GM18508 (cell line): ENCODE results near the gene B4GALT1.
"Not testable (repeated sequence)": the region's sequence is repeated elsewhere in the genome, so short reads cannot be mapped to it uniquely, and the experiment has no call there.

ENCODE experiments used
- ATAC-seq: cut with Tn5 transposase; IDR thresholded peaks from one replicate; pipeline ENCODE4 v1.9.1; 2021; ENCODE audit warnings: moderate number of reproducible peaks; ENCODE audit not compliant: insufficient read depth, unreplicated experiment

Gene B4GALT1

DNA sequence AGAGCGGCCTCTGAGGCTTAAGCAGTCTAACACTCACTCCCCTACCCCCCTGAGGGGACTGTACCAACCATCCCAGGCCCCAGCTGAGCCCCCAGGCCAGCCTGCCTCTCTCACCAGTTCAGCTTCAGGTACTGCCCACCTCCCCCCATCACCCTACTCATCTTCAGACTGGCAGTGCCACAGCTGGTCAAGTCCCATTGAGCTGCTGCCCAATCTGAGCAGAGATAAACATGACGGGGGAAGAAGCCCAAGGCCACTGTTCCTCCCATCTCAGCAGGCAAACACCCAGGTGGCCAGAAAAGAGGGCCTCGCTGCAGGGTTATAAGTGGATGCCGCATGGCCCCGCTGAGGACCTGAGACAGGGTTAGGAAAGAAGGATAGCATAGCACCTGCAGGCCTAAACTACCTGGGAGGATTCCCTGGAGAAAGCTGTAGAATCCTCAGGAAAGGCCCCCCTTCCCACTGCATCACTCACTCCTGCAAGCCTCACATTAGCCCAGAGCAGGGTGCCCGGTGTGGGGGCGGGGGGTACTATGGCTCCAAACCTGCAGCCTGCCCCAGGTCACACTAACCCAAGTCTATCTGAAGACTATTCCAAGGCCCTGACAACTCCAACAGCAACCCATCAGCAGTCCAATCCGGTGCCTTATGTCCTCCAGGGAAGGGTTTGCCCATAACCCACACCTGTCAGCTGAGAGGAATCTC, 3.6 kb downstream of the B4GALT1 start:
- no peak for ATAC-seq

DNA sequence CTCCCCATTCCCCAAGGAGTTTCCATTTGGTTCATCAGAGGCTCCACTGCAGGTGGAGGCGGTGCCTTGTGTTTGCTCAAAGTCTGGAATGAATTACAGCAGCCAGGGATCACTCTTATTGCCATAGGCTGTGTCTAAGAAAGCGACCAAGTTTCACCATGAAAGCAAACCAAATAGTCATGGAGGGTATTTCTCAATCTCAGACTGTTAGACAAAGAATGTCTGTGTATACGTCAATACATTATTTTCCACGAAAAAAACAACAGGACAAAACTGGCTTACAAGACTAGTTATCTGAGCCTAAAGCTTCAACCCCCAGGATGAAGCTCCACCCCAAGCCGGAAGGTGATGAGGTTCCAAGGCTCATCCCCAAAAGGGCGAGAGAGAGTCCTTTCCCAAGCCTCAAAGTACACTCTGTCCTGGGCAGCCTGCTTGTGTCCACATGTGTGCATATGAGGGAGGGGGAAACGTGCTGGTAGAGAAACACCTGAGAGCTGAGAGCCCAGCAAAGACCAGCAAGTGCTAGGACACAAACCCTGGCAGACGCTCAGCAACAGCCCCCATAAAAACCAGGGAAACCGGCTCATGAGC, 4.3 kb downstream of the B4GALT1 start:
- no peak for ATAC-seq

DNA sequence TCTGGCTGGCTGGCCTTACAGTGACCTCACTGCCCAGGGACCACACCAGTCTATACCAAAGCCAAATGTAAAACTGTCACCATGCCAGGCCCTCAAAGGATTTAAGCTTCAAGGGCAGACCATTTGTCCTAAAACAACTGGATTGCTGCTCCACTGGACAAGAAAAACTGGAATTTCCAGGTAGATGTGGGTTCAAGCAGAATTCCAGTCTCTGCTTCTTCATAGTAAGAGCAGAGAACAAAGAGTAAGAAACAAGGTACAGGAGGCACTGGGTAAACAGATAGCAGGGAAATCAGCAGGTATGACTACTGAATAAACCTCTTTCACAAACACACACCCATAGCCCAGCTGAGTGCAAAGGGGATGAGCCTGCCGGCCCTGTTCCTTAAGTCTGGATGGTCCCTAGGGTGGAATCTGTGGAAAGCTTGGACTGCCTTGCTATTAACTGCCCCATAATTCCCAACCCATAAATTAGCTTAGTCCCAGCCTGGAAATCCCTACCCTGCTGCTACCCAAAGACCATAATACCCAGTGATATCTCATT, 5.5 kb downstream of the B4GALT1 start:
- no peak for ATAC-seq

DNA sequence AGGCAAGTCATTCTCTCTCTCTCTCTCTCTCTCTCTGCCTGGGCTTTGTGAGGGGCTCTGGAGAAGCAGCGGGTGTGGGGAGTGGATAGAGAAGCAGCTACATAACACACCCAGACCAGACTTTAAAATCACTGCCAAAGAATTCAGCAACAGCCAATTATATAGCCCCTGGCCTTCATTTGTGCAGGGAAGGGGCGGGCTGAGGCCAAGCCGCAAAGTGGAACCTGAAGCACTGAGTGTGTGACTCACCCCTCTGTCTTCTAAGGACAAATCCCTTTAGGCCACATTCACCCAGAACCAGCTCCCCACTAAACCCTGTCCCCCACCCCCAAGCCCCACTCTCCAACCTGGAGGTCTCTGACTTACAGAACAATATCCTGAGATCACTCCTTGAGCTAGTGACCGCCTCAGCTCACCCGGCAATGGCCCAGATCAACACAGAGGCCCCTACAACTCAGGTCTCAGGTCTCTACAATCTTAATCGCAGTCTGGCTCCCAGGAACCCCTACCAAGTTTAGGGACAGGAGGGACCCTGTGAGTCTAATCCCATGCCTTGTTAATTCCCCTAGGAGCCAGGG, 6.0 kb downstream of the B4GALT1 start:
- no peak for ATAC-seq

DNA sequence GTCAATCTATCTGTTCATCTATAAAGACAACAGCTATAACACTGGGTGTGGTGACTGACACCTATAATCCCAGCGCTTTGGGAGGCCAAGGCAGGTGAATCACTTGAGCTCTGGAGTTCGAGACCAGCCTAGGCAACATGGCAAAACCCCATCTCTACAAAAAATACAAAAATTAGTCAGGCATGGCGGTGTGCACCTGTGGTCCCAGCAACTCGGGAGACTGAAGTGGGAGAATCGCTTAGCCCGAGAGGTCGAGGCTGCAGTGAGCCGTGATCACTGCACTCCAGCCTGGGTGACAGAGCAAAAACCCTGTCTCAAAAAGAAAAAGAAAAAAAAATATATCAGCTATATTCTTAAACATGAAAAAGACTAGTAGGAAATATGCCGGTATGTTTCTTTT, 6.7 kb downstream of the B4GALT1 start:
- ATAC-seq: not testable (repeated sequence)

DNA sequence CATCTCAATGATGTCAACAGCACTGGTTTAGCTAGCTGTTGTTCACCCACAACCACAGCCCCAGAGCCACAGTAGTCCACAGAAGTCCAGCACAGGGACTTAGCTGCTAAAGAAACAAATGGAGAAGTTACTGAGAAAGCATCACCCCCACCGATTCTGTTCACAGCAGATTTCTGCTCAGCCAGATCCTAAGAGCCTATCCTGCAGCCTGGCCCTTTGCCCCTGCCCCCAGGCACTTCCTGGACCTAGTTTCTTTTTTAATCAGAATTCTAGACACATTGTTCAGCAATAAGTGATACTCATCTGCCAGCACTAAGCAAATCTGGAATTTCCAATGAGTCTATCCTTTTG, 7.4 kb downstream of the B4GALT1 start:
- ATAC-seq: peak; percentile 27

DNA sequence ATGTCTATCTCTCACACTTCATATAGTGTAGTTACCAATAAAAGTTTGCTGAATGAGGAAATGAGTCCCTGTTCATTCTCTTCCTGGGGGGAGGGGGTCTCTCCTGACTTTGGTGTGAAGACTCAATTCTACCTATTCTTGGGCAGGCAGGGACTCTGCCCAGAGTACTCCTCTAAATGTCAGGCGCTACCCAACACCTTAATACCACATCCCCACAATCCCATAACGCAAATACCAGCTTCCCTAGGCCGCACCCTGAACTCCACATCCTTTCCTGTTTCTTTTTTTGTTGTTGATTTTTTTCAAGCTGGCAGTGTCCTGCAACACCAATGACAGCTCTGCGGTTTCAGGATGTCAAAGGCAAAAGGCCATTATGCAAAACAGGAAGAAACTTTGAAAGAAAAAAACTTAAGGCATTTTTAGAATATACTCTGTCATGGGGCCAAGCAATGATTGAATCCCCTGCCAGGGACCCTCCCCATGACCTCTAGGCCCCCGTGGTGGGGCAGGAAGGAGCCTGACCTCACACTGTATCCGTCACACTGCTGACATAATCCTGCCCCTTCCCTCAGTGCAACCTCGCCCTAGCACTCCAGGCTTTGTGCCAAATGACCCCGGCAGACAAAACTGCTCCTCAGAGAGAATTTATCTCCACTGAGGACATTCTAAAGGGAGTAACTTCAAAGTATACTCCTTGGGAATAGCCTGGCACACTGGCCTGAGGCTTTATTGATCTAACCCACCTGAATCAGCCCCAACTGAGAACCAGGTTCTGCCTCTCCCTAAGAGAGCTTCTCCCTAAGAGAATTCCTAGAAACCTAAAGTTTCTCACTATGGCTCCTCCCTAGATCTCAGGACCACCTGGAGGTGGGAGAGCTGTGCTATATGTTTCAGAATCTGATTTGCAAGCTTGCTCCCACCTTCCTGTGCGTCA, 8.0 kb downstream of the B4GALT1 start:
- ATAC-seq: peak; percentile 25

DNA sequence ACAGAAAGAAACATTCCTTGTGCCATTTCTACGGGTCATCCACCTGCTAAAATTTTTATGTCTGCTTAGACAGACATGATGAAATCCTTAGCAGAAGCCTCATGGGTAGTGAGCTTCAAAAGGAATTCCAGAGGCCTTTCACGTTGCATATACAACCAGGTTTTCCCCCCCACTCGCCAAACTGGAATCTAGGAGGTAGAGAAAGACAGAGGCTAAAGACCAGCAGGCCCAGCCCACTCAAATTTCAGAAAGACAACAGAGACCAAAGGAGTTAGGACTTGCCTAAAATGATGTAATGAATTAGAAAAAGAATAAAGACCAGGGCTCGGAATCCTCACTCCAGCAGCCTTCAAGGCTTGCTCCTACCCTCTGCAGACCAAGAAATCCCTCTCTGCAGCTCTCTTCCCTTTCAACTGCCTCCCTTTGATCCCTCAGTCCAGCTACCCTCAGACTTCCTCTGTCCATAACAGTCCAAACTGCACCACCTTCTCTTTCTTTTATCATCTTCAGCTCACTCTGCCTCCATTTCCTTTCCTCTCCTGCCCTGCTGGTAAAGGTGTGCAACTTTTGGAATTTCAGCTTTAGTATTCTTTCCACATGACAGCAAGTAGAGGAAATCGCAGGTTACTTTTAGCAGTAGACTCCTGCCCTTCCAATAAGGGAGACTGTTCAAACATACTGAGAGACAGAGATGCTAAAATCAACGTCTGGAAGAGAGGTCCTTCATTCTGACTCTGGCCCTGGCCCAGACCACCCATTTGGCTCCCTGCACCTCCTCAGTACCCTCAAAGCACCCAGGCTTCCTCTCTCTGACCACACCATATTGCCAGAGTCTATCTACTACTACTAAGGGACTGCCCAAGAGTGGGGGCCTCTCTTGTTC, 8.9 kb downstream of the B4GALT1 start:
- ATAC-seq: no peak

DNA sequence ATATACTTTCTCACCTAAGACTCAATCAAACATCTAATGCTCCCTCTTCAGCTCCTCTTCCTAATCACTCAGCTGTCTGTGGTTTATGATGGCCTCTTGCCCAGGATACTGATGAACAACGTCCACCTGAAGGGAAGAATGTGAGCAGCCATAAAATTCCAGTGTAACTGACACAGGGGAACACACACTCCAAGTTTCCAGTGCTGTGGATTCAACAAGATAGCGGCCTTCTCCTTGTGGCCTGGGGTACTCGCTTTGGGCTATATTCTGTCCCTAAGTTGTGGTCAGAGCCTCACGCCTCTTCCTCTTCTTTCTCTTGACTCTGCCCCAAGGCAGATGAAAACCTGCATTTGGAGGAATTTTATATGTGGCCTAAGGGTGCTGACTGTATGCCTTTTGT, 11.7 kb downstream of the B4GALT1 start:
- no peak for ATAC-seq

DNA sequence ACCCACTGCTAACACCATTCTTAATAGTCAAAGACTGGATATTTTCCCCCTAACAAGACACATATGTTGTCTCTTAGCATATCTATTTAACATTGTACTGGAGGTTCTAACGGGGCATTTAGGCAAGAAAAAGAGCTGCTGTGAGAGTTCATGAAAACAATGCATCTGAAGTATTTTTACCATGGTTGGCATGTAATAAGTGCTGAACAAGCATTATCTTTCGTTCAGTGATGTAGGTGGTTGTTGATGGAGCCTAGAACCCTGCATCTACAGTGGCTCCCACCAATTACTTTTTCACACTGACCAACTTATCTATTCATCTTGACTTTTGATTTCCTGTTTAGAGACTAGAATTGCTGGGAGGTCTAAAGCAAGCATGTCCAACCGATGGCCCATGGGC, 12.8 kb downstream of the B4GALT1 start:
- ATAC-seq: no peak

DNA sequence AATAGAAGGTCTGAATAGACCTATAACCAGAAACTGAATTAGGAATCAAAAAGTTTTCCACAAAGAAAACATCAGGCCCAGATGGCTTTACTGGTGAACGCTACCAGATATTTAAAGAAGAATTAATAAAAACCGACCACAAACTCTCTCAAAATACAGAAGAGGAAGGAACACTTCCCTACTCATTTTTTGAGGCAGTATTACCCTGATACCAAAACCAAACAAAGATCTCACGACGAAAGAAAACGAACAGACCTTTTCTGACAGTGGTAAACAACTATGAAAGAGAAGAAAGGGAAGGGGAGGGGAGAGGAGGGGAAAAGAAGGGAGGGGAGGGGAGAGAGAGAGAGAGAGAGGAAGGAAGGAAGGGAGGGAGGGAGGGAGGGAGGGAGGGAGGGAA, 13.5 kb downstream of the B4GALT1 start:
- ATAC-seq: no peak

DNA sequence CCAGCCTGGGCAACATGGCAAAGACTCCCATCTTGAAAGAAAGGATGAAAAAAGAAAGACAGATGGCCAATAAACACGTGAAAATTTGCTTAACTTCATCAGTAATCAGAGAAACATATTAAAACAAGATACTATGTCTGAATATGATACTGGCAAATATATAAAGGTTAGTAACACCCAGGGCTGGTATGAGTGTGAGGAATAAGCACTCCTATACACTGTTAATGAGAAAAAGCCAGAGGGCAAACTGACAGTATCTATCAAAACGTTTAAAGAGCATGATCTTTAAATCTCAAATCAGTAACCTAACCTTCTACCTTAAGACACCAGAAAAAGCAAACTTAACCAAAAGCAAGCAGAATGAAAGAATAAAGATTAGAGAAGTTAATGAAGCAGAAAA, 14.1 kb downstream of the B4GALT1 start:
- no peak for ATAC-seq

DNA sequence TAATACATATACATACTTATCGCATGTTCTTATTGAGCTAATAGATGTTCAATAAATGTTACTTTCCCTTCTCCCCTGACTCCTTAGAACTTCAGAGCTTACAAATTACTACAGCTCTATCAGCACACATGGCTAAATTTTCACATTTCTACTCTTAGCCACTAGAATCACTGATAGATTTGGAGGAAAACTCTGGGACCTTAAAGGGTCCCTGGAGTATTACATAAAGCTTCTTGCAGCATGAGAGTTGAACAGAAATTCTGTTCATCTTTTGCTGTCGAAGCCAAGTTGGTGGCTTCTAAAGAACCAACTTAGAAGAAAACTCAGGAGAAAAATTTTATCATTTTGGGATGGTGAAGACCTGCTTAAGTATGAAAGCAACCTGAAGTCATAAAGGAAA, 15.5 kb downstream of the B4GALT1 start:
- no peak for ATAC-seq

DNA sequence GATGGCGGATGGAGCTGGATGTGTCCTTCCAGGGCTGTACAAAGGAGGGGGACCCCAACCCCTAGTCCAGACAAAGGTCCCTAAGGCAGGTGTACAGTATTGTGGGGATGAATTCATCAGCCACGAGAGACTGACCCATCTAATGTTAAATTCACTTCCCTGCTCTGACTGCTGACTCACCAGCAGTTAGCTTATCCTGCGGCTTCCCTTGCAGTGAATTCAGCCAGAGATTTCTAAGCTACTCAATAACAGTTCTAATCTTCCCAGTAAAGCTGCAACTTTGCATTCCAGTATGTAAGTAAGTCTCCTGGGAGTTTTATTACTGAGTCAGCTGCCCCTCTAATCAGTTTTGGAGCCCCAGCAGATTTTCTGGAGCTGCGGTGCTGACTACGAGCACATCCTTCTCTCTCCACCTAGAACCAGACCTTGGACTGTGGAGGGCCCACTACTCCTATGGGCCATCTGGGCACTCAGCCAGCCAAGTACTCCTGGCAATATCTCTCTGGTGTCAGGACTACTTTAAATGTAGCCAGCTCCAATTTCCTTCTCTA, 16.1 kb downstream of the B4GALT1 start:
- ATAC-seq: no peak

DNA sequence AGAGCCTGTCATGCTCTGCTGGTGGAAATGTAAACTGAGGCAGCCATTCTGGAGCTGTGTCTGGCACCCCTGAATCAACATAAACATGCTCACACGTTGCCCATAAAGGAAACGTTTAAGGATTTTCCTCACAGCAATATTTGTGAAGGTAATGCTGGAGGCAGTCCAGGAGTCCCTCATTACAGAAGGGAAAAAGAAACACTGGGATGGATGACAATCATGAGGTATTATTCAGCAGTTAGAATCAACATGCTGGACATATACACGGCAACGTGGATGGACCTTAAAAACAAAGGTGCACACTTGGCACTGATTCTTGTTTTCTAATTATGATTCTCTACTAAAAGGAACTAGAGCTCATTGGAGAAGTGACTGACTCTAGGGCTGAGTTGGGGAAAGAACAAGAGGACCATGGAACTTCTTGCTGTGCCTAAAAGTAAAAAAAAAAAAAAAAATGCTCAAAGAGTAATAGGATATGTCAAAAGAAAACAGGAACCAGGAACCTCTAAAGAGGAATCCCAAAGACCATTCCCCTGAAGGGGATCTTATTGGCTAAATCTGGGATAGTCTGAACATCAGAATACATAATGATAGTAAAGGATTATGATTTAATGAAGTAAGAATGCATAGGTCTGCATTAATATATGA, 18.6 kb downstream of the B4GALT1 start:
- ATAC-seq: no peak

DNA sequence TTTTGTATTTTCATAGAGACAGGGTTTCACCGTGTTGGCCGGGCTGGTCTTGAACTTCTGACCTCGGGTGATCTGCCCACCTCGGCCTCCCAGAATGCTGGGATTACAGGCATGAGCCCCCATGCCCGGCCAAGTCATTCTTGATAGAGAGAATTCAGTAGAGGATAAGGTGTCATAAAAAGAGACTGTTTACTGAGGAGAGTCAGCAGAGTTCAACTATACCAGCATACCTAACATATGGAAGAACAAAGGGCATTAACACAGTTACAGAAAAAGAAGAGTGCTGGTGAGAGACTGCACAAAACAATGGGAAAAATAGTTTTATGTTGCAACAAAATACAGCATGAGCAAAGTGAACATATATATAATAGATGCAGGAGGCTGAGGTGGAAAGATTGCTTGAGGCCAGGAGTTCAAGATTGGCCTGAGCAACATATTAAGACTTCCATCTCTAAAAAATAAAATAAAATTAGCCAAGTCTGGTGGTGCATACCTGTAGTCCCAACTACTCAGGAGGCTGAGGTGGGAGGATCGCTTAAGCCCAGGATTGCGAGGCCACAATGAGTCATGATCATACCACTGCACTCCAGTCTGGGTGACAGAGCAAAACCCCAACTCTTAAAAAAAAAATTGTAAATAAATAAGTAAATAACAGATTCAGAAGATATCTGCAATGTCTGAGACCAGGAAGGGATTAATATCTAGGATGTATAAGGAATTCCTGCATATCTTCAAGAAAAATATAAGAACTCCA, 19.5 kb downstream of the B4GALT1 start:
- no peak for ATAC-seq

DNA sequence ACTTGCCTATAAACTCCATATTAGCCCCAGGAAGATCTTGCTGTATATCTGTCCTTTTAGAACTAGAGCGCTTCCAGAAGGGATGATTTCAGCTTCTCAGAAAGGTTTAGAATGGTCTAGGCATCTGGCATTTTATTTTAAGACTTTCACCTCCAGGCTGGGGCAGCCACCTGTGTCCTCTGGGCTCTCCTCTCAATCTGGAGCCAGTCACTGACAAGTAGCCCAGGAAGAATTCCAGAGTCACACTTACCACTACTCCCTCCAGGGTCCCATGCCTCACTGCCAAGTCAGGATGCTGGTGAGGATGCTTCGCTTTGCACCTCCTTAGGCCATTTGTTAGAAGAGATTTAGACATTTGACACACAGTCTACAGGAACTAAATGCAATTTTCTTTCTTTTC, 20.8 kb downstream of the B4GALT1 start:
- ATAC-seq: no peak

DNA sequence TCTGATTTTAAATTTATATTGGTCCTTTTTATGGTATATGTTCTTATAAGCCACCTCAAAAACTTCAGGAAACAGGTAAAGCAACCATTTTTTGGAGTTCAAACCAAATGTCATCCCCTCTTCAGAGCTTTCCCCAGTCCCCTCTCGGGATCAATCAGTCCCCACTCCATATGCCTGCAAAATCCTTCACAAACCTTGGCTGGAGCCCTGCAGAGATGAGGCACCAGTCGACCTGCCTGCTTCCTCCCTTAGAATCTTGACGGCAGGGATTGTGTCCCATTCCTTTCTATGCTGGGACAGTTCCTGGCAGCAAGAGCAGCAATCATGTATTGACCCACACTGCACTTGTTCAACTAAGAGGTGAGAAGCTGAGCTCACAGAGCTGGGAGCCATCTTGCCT, 22.6 kb downstream of the B4GALT1 start:
- ATAC-seq: no peak
